Esophagus muscularis mucosa (tissue), 3 donors: ENCODE results near the gene SLCO2B1.

Experiments
- CTCF ChIP-seq, 3 experiments: fragments of 200-600 bp in 2 of 3; fragments of 450-650 bp in 1 of 3; sonication (generic) in 2 of 3; IDR thresholded peaks; one replicate each; pipeline ENCODE4 v1.5.1; 2017 to 2019; ENCODE audit warnings: antibody characterized with exemption in 3 of 3, mild to moderate bottlenecking in 2 of 3, moderate library complexity in 1 of 3
- POLR2A ChIP-seq: fragments of 450-650 bp; IDR thresholded peaks from one replicate; pipeline ENCODE4 v1.6.1; 2017; ENCODE audit warnings: antibody characterized with exemption, moderate library complexity, mild to moderate bottlenecking, low read depth
- POLR2AphosphoS5 ChIP-seq, 2 donors: sonication (generic); formaldehyde crosslinking; IDR thresholded peaks; one replicate each; pipeline ENCODE4 v1.6.1; 2017; ENCODE audit warnings: antibody characterized with exemption in 2 of 2

GRCh38 chr11:75202195-75202594, 51.3 kb downstream of the SLCO2B1 start:
- TF ChIP-seq POLR2A (no peak), CTCF (IDR thresholded peaks at IDR 0.05) (no peak), POLR2AphosphoS5 (IDR thresholded peaks at IDR 0.05) (no peak)
